ENCODE results near the gene PCYT1A.

- TF ChIP-seq, protein P1, sequence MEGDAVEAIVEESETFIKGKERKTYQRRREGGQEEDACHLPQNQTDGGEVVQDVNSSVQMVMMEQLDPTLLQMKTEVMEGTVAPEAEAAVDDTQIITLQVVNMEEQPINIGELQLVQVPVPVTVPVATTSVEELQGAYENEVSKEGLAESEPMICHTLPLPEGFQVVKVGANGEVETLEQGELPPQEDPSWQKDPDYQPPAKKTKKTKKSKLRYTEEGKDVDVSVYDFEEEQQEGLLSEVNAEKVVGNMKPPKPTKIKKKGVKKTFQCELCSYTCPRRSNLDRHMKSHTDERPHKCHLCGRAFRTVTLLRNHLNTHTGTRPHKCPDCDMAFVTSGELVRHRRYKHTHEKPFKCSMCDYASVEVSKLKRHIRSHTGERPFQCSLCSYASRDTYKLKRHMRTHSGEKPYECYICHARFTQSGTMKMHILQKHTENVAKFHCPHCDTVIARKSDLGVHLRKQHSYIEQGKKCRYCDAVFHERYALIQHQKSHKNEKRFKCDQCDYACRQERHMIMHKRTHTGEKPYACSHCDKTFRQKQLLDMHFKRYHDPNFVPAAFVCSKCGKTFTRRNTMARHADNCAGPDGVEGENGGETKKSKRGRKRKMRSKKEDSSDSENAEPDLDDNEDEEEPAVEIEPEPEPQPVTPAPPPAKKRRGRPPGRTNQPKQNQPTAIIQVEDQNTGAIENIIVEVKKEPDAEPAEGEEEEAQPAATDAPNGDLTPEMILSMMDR (optimal IDR thresholded peaks at IDR 0.05 in 1 of 3, IDR thresholded peaks at IDR 0.05 in 1 of 3, conservative IDR thresholded peaks at IDR 0.05 in 1 of 3; ENCODE audit: extremely low read depth in 1 of 3, insufficient read depth in 2 of 3, low read length in 3 of 3), result no peak
- TF ChIP-seq EZH2 (IDR thresholded peaks at IDR 0.05; ENCODE audit: low read length), result no peak
Measured at GRCh38 chr3:196193133-196193735, 94.3 kb downstream of the PCYT1A start.

Measured in keratinocyte (primary cell).